ENCODE results near the gene PARD3. TPM values are rescaled to one million over a fixed set of nuclear protein-coding genes. Genes with fewer than 3 reads are reported as not detected.

Gene PARD3
- total RNA-seq, 1 donor from 2014 or later = 51.2 TPM

- Mint-ChIP-seq H3K4me3 (no peak overlapping the region), H3K36me3 (ENCODE audit: low read depth) (peaks cover 10% of the 10 kb centered on the region), H3K27me3 (ENCODE audit: low read depth) (no peaks in the 10 kb centered on the region), H3K27ac (ENCODE audit: unreplicated experiment) (no peak overlapping the region), H3K4me1 (no peaks in the 10 kb centered on the region), H3K9me3 (peaks cover 24% of the 10 kb centered on the region)
- DNase-seq (ENCODE audit: low read depth, low spot score) = no peak
- TF ChIP-seq, protein P1, sequence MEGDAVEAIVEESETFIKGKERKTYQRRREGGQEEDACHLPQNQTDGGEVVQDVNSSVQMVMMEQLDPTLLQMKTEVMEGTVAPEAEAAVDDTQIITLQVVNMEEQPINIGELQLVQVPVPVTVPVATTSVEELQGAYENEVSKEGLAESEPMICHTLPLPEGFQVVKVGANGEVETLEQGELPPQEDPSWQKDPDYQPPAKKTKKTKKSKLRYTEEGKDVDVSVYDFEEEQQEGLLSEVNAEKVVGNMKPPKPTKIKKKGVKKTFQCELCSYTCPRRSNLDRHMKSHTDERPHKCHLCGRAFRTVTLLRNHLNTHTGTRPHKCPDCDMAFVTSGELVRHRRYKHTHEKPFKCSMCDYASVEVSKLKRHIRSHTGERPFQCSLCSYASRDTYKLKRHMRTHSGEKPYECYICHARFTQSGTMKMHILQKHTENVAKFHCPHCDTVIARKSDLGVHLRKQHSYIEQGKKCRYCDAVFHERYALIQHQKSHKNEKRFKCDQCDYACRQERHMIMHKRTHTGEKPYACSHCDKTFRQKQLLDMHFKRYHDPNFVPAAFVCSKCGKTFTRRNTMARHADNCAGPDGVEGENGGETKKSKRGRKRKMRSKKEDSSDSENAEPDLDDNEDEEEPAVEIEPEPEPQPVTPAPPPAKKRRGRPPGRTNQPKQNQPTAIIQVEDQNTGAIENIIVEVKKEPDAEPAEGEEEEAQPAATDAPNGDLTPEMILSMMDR (conservative IDR thresholded peaks at IDR 0.05) = no peak
Measured at GRCh38 chr10:34061841-34062240, 753.3 kb downstream of the PARD3 start.

Data from neural crest cell (in vitro differentiated cells).